Transverse colon (tissue), 4 donors: ENCODE data around the gene LRRC38. TPM values are rescaled to one million over a fixed set of nuclear protein-coding genes. Genes with fewer than 3 reads are reported as not detected.

Experiments used
- DNase-seq: peaks from one replicate; pipeline ENCODE4 v3.0.0-alpha.2; 2019
- H3K27ac ChIP-seq, 4 donors: fragments of 200-600 bp; sonication (generic); 2 replicates each; pipeline ENCODE4 v1.5.1; 2016 to 2018; ENCODE audit warnings: inconsistent platforms in 4 of 4
- H3K27me3 ChIP-seq: fragments of 200-600 bp; sonication (generic); 2 replicates; pipeline ENCODE4 v1.5.1; 2017; ENCODE audit warnings: inconsistent platforms
- H3K36me3 ChIP-seq, 4 donors: fragments of 200-600 bp; sonication (generic); 2 replicates each; pipeline ENCODE4 v1.5.1; 2017 to 2019; ENCODE audit warnings: inconsistent platforms in 4 of 4
- H3K4me1 ChIP-seq, 4 donors: fragments of 200-600 bp; sonication (generic); 2 replicates each; pipeline ENCODE4 v1.5.1; 2017 to 2020; ENCODE audit warnings: inconsistent platforms in 4 of 4
- H3K4me3 ChIP-seq, 4 donors: fragments of 200-600 bp; sonication (generic); 1 replicate in 1 of 4; 2 replicates in 3 of 4; pipeline versions ENCODE4 v1.5.1 to v1.6.1; 2017 to 2019; ENCODE audit warnings: inconsistent platforms in 4 of 4
- H3K9me3 ChIP-seq, 2 donors: fragments of 200-600 bp; sonication (generic); 2 replicates each; pipeline ENCODE4 v1.5.1; 2017 to 2019; ENCODE audit warnings: inconsistent platforms in 2 of 2
- EP300 ChIP-seq: sonication (generic); formaldehyde crosslinking; IDR thresholded peaks from one replicate; pipeline ENCODE4 v1.6.1; 2017; ENCODE audit warnings: antibody characterized with exemption, low read depth
- POLR2A ChIP-seq: fragments of 450-650 bp; IDR thresholded peaks from one replicate; pipeline ENCODE4 v1.6.1; 2016; ENCODE audit warnings: antibody characterized with exemption, mild to moderate bottlenecking, moderate library complexity
- POLR2AphosphoS5 ChIP-seq, 3 donors: sonication (generic); formaldehyde crosslinking; IDR thresholded peaks; one replicate each; pipeline ENCODE4 v1.6.1; 2016; ENCODE audit warnings: antibody characterized with exemption in 3 of 3
- WGBS, 2 donors: methylation state at CpG; one replicate each; pipeline ENCODE4 v1.1.5; 2018; ENCODE audit warnings: low coverage in 1 of 2; 5-methylcytosine and 5-hydroxymethylcytosine counted together
- in situ Hi-C, 4 donors: fragments of 200-750 bp; cut with MboI; loops; one replicate each; pipeline versions ENCODE4 v1.15.0 to v1.15.1; 2017; ENCODE audit warnings: low sequenced_read_pairs in 3 of 4, low pct_ligation_motif_present in 1 of 4, low pct_unique_long_range_greater_than_20kb in 1 of 4
- intact Hi-C: fragments of 100-400 bp; cut with DNase I; formaldehyde crosslinking; loops from one replicate; pipeline ENCODE4 v1.15.1; 2023; ENCODE audit warnings: low total_unique reads
- total RNA-seq, 4 donors: library from RNA; depleted of rRNA; stranded (reverse); fragments of >200 nt; gene quantifications; one replicate each; pipeline ENCODE4 v1.1.0, GENCODE V29; 2016
- TF ChIP-seq, protein P1 (sequence below), 5 experiments: fragments of 200-600 bp in 3 of 5; fragments of 450-650 bp in 2 of 5; sonication (generic) in 3 of 5; IDR thresholded peaks; 1 replicate in 2 of 5; 2 replicates in 3 of 5; pipeline ENCODE4 v1.5.1; 2016 to 2017; ENCODE audit warnings: antibody characterized with exemption in 5 of 5, inconsistent platforms in 3 of 5, mild to moderate bottlenecking in 2 of 5, moderate library complexity in 1 of 5

Gene LRRC38
- total RNA-seq, 4 donors from 2014 or later: not detected

- H3K36me3 ChIP-seq: no peaks in the 10 kb centered on the region
- no peak overlapping the region for H3K4me3 ChIP-seq
- no peak for DNase-seq
- intact Hi-C loops (no loop called here), in situ Hi-C loops (no loop called here)
- 74 to 86% methylated on average over 1 to 6 of the region's 6 CpGs for WGBS, 2 donors
- no peaks in the 10 kb centered on the region for H3K4me1 ChIP-seq
- H3K9me3 ChIP-seq: no peaks in the 10 kb centered on the region
- H3K27ac ChIP-seq: no peak overlapping the region
- H3K27me3 ChIP-seq: no peaks in the 10 kb centered on the region
- TF ChIP-seq, protein P1, sequence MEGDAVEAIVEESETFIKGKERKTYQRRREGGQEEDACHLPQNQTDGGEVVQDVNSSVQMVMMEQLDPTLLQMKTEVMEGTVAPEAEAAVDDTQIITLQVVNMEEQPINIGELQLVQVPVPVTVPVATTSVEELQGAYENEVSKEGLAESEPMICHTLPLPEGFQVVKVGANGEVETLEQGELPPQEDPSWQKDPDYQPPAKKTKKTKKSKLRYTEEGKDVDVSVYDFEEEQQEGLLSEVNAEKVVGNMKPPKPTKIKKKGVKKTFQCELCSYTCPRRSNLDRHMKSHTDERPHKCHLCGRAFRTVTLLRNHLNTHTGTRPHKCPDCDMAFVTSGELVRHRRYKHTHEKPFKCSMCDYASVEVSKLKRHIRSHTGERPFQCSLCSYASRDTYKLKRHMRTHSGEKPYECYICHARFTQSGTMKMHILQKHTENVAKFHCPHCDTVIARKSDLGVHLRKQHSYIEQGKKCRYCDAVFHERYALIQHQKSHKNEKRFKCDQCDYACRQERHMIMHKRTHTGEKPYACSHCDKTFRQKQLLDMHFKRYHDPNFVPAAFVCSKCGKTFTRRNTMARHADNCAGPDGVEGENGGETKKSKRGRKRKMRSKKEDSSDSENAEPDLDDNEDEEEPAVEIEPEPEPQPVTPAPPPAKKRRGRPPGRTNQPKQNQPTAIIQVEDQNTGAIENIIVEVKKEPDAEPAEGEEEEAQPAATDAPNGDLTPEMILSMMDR (IDR thresholded peaks at IDR 0.05): no peak
- no peak for TF ChIP-seq POLR2AphosphoS5 (IDR thresholded peaks at IDR 0.05)
- no peak for TF ChIP-seq POLR2A
- no peak for TF ChIP-seq EP300
Observed at GRCh38 chr1:13548281-13548680, 34.5 kb upstream of the LRRC38 start.

- H3K27ac ChIP-seq: no peak overlapping the region
- in situ Hi-C loops: no loop called here
- no peaks in the 10 kb centered on the region for H3K4me1 ChIP-seq
- intact Hi-C loops: no loop called here
- DNase-seq: no peak
- no peak overlapping the region for H3K4me3 ChIP-seq
- no peaks in the 10 kb centered on the region for H3K36me3 ChIP-seq
- no peaks in the 10 kb centered on the region for H3K9me3 ChIP-seq
- TF ChIP-seq POLR2A (no peak), POLR2AphosphoS5 (IDR thresholded peaks at IDR 0.05) (no peak), EP300 (no peak)
- TF ChIP-seq, protein P1 (IDR thresholded peaks at IDR 0.05): no peak
- no peaks in the 10 kb centered on the region for H3K27me3 ChIP-seq
- 36 to 64% methylated on average over 3 of the region's 3 CpGs for WGBS, 2 donors
Observed at GRCh38 chr1:13546791-13547190, 33.0 kb upstream of the LRRC38 start.

DNA sequence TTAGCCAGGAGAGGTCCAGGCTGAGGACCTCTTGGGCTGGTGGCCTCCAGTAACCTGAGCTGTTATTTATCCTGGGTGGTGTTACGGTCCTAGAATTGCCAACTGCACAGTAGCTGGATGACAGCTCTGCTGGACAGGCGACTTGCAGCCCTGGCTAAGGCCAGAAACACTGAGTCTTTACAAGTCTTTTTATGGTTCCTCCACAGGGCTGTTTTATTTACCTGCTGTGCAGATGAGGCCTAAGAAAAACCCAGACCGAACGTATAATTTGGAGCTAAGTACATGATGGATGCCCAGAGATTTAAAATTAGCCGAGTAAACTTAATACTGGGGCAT lies 30.4 kb upstream of the LRRC38 start:
- 69 to 83% methylated on average over 1 to 5 of the region's 5 CpGs for WGBS, 2 donors
- peak overlapping the region in 2 of 4 donors; percentile 29 to 64 for H3K27ac ChIP-seq
- in situ Hi-C loops: no loop called here
- DNase-seq: no peak
- no peak overlapping the region for H3K4me3 ChIP-seq
- TF ChIP-seq POLR2A (no peak), EP300 (no peak), POLR2AphosphoS5 (IDR thresholded peaks at IDR 0.05) (no peak)
- TF ChIP-seq, protein P1 (IDR thresholded peaks at IDR 0.05): no peak
- no peaks in the 10 kb centered on the region for H3K4me1 ChIP-seq
- no peaks in the 10 kb centered on the region for H3K27me3 ChIP-seq
- H3K36me3 ChIP-seq: no peaks in the 10 kb centered on the region
- intact Hi-C loops: no loop called here
- no peaks in the 10 kb centered on the region for H3K9me3 ChIP-seq

- WGBS, 2 donors: 44 to 49% methylated on average over 5 to 20 of the region's 20 CpGs
- Histone ChIP-seq H3K4me1 (no peaks in the 10 kb centered on the region), H3K27ac (peak overlapping the region in 3 of 4 donors; percentile 29 to 64 (median 37)), H3K36me3 (no peaks in the 10 kb centered on the region), H3K9me3 (no peaks in the 10 kb centered on the region), H3K4me3 (no peak overlapping the region), H3K27me3 (no peaks in the 10 kb centered on the region)
- TF ChIP-seq POLR2AphosphoS5 (IDR thresholded peaks at IDR 0.05): peak in 2 of 3 donors; percentile 23 to 52
- no peak for TF ChIP-seq EP300
- TF ChIP-seq, protein P1 (IDR thresholded peaks at IDR 0.05): peak; percentile 29 to 40 (median 32)
- TF ChIP-seq POLR2A: no peak
- intact Hi-C loops (no loop called here), in situ Hi-C loops (no loop called here)
- DNase-seq: peak; percentile 13
Observed at GRCh38 chr1:13543451-13544220, 29.8 kb upstream of the LRRC38 start.
